ENCODE results near the gene BTBD2.

- TF ChIP-seq POLR2A (IDR thresholded peaks at IDR 0.05): no peak
- TF ChIP-seq CTCF (IDR thresholded peaks at IDR 0.05): no peak
These were observed 60.1 kb downstream of the BTBD2 start for GRCh38 chr19:1955171-1956121.
